Measurements from ENCODE around the gene TRMT44.

TRMT44 gene

GRCh38 chr4:8492174-8492573 lies 51.6 kb downstream of the TRMT44 start:
- H3K4me3 ChIP-seq (ENCODE audit: low read depth, low read length): no peak overlapping the region
- TF ChIP-seq CTCF (conservative IDR thresholded peaks at IDR 0.05; ENCODE audit: low read depth, low read length): no peak
- DNase-seq (ENCODE audit: low read depth): no peak

GRCh38 chr4:8493484-8493883 lies 52.9 kb downstream of the TRMT44 start:
- no peak for DNase-seq (ENCODE audit: low read depth)
- no peak overlapping the region for H3K4me3 ChIP-seq (ENCODE audit: low read depth, low read length)
- no peak for TF ChIP-seq CTCF (conservative IDR thresholded peaks at IDR 0.05; ENCODE audit: low read depth, low read length)

GRCh38 chr4:8494218-8494617 lies 53.6 kb downstream of the TRMT44 start:
- no peak for DNase-seq (ENCODE audit: low read depth)
- no peak for TF ChIP-seq CTCF (conservative IDR thresholded peaks at IDR 0.05; ENCODE audit: low read depth, low read length)
- H3K4me3 ChIP-seq (ENCODE audit: low read depth, low read length): no peak overlapping the region

DNA sequence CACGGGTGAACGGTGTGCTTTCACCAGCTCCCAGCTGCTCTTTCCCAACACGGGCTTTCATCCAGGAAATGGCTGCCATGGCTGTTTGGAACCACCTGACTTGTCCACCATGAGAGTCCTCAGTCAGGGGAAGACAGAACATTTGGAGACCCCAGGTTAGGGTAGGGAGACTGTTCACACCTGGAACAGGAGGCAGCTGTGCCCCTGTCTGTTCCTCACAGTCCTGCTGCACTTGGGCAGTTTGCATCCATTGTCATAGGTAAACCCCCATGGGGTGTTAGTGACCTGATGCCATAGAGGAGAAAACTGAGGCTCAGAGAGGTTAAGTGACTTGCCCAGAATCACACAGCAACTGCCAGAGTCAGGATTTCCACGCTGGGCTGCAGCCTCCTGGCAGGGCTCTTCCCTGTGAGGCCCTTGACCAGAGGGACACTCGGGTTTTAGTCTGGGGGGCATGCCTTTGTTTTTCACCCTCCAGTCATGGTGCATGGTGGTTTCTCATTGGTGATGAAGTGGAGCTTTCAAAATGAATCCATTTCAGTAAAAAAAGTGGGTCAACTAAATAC lies 54.5 kb downstream of the TRMT44 start:
- TF ChIP-seq CTCF (conservative IDR thresholded peaks at IDR 0.05; ENCODE audit: low read depth, low read length): no peak
- H3K4me3 ChIP-seq (ENCODE audit: low read depth, low read length): no peak overlapping the region
- no peak for DNase-seq (ENCODE audit: low read depth)

DNA sequence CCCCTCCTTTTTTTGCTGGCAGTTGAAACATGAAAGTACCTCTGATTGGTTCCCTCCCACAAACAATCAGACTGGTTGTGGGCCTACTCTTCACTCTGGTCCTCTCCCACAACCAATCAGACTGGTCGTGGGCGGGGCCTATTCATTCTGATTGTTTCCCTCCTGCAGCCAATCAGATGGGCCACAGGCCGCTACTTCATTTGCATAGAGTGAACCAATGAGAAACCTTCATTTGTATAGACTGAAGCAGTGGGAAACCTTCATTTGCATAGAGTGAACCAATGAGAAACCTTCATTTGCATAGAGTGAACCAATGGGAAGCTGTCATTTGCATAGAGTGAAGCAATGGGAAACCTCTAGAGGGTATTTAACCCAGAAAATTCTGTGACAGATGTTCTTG lies 55.2 kb downstream of the TRMT44 start:
- DNase-seq (ENCODE audit: low read depth): no peak
- no peak for TF ChIP-seq CTCF (conservative IDR thresholded peaks at IDR 0.05; ENCODE audit: low read depth, low read length)
- H3K4me3 ChIP-seq (ENCODE audit: low read depth, low read length): no peak overlapping the region

- no peak for DNase-seq (ENCODE audit: low read depth)
- no peak overlapping the region for H3K4me3 ChIP-seq (ENCODE audit: low read depth, low read length)
- no peak for TF ChIP-seq CTCF (conservative IDR thresholded peaks at IDR 0.05; ENCODE audit: low read depth, low read length)
Measured at GRCh38 chr4:8497762-8498161, 57.2 kb downstream of the TRMT44 start.

- no peak for DNase-seq (ENCODE audit: low read depth)
- no peak overlapping the region for H3K4me3 ChIP-seq (ENCODE audit: low read depth, low read length)
- TF ChIP-seq CTCF (conservative IDR thresholded peaks at IDR 0.05; ENCODE audit: low read depth, low read length): no peak
Measured at GRCh38 chr4:8500966-8501365, 60.4 kb downstream of the TRMT44 start.
